Suppressor macrophage treated with lipopolysaccharide for 4 hours (primary cell): Measurements from ENCODE around the gene C7orf57.

ENCODE experiments used
- DNase-seq: peaks from one replicate; pipeline ENCODE4 v3.0.0-alpha.2; 2020

The C7orf57 gene

DNA sequence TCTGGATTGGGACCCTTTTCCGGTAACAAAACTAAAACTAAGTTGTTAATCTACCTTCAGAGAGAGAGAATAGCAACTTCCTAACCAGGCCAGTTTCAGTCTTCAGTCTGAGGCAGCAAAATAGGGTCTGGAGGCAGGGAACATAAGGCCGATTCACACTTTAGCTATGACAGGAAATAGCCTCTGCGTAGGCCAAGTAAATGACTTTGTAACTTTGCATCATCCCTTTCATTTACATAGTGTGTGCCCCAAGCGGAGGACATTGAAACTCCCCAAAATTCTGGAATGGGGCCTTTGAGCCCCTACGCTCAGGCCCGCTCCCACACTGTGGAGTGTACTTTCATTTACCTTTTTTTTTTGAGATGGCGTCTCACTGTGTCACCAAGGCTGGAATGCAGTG lies 52.0 kb downstream of the C7orf57 start:
- peak; percentile 86 for DNase-seq

DNA sequence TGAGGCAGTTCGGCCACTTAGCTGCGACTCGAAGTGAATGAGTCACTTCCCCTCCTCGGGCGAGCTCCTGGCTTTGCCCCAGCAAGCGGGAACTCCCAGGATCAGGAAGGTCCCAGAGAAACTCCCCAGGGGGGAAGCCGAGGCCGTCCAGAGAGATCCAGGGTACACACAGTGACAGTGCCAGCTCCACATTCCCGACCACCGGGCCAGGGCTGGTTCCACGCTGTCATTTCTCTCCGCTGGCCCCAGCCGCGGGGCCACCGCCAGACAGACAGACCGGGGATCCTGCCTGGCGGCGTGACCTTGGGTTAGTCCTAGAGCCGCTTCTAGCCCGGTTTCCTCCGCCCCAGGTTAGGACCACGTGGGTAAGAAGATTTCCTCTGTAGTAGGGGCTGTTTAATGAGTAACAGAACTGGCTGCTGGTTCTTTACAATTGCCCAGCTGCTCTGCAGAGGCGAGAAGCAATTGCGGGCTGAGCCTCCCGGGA lies 53.3 kb downstream of the C7orf57 start:
- peak; percentile 91 for DNase-seq

DNA sequence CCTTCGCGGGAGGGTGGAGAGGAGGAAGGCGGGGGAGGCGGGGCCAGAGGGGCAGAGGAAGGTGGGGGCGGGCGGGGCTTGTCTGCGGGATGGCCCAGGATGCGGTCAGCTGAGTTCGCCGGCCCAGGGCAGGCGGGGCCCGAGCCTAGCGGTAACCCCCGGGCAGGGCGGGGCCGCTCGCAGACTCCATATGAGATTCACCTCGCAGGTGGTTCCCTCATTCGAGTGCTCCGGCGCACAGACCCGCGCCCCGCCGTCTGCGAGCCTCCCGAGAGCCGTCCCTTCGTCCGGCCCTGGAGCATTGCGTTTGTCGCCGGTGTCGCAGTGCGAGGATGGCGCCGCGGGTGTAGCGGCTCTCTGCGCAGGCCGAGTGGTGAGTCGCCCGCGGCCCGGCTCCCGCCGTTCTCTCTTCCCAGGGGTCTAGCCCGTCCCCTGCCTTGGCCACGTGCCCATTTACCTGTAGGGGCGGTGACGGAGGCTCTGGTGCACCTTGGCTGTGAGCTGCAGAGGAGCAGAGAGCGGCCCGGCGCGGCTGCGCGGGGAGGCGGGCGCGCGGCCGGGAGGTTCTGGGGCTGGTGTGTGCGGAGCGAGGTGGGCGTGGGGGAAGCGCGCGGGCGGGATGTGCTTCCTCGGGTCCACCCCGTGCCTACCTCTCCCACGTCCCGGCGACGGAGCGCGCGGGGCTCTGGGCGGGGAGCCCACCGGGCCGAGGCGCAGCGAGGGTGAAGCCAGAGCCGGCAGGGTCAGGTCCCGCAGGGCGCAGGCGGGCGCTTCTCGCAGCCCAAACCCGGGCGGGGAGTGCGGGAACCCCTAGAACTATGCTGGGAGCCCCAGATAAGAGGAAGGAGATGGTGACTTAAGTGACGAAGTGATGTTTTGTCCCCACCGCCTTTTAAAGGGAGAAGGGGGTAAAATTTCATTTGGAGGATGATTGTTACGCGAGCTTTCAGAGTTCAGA lies 54.0 kb downstream of the C7orf57 start, which contains the start of gene UPP1:
UPP1 (plus strand) TSS at position 220 of the 958 bp plus-strand sequence. CDS start 5,519 bp downstream, outside the sequence.
- peak; percentile 96 for DNase-seq

DNA sequence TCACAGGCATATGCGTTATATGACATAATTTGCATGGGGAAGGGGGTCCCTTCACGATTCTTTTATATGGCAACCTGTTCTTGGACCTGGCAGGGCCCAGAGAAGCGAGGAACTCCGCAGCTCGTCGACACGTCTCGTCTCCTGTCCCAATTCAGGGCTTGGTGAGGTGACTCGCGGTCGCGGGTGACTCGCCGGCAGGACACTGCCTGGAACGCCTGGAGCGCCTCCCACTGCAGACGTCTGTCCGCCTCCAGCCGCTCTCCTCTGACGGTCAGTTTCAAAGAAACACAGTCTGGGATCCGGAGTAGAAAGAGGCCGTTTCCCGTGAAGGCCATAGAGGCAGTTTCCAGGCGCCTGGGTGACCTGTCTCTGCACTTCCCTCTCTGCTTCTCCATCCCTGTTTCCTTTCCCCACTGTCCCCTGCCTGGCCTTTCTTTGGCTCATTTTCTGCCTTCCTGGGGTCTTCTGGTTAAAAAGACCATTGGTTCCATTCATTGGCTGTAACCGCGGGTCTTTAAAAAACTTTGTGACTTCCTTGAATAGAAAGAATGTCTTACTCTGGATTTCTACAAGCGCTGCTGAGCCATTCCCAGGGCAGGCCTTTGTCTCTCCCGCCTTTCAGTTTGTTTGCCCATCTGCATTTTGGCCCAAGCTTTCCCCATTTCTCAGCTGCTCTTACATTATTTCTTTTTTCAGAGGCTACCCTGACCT lies 54.9 kb downstream of the C7orf57 start:
- peak; percentile 69 for DNase-seq

DNA sequence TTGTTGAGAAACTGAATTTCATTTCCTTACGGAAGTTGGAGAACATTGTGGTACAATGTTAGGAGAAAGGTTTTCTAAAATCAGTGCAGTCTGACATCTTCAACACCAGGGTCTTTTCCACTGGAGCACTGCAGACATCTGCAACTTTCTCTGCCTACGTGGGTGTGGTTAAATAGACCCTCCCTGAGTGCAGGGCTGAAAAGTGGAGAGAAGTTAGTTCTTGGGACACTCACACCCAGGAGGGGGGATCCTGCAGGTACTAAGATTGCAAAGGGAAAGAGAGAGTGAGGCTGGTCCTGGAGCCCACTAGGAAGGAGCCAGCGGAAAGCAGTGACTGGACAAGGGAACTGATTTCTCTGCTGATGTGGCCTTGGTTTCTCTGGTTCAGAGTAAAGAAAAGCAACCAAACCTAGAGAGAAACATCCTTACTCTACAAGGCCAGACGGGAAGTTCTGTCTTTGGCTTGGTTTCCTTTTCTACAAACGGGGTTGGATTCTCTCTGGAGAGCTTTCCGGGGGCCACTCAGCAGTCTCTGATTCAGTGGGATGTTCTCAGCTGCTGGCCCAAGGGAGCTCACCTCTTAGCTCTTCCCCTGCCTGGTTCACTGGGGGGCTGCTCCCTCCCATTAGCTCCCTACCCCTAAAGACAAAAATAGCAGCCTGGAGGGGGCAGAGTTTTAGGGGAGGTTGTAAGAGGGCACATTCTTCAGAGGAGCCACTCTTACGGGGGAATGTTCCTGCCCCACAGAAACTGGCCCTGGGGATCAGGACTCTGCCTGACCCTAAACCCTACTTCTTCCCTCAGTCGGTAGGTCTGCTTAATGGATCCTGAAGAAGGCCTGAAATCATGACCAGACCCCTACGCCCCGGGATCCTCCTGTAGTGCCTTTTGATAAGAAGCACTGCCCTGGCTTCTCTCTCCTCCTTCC lies 56.4 kb downstream of the C7orf57 start:
- no peak for DNase-seq

DNA sequence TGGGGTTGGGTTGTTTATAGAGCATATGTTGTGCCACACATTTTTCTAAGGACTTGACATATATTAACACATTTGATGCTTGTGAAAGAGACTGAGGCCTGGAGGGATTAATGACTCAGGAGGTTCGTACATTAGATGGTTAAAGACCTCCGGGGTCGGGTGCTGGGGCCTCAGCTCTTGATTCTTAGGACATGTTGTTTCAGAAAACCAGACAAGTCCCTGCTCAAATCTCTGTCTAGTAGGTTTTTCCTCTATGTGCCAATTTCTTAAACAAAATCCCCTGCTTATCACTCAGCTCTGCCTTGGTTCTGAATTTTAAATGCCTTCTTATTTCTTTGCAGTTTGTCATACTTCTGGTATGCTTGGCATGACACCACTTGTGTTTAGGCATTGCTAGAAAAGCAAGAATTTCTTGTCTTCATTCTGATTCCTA lies 59.5 kb downstream of the C7orf57 start:
- no peak for DNase-seq

DNA sequence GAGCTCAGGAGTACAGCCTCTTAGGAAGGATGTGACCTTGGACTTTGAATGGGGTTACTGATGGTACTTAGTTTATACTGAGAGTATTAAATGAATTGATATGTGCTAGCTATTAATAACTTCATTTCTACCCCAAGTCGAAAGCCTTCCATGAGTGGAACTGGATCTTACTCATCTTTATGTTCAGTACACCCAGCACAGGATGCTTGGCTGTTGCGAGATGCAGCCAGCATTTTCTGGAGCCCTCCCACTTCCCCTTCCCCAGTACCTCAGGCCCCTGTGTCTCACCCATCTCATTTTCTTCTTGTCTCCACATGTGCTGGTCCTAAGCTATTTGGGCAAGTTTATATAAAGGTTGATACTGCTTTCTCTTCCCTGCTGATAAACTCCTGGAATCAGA lies 60.9 kb downstream of the C7orf57 start:
- DNase-seq = peak; percentile 68

DNA sequence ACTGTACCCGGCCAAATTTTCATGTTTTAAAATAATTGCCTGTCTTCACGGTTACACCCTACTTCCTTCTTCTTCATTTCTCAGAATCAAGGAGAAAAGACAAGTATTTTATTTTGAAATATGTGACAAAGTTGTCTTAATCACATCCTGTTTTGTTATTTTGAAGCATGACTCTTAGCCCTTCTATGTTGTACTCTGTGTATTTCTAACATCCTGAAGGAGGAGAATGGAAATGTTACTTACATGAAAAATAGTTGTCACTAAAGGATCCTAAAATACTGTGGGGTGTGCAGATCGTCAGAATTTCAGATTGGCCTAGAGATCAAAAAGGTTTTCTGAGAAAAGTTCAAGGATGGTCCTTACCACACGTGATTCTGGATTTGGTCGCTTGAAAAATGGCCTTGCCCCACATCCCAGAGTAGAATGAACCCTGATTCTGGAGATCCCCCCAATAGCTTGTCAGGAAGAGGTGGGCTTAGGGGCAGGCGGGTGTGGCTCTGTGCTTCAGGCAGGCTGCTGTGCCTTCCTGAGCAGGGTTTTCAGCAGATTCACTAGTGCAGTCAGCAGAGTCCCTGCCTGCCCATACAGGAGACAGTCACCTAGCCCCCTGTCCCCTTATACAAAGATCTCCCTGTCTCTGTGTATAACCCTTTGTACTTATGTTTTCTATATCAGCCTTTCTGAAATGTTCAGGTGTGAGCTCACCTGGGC lies 62.3 kb downstream of the C7orf57 start:
- DNase-seq = peak; percentile 69

DNA sequence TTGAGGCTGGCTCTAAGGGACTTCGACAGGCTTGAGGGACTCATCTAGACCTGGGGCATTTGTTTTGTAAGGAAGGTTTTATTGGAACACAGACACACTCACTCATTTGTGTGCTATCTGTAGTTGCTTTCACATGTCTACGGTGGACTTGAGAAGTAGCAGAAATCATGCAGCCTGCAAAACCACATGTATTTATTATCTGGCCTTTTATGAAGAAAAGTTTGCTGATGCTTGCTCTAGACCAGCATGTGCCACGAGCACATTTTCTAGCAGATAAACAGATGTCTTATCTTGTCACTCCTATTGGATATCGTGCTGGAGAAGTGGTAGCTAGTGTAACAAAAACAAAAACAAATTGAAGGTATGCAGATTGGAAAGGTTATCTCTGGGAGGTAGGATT lies 63.5 kb downstream of the C7orf57 start:
- no peak for DNase-seq

DNA sequence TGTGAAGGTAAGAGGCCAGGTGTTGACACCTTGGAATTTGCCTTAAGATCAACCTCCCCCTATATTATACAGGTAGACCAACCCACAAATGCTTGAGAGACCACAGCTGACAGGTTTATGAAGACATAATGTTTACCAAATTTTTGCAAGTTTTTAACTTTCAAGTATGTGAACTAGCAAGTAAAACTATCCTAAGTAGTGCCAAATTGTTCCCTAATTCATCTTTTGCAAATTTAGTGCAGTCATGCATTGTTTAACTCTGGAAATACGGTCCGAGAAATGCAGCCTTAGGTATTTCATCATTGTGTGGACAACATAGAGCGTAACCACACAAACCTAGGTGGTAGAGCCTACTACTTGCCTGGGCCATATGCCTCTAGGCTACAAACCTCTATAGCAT lies 64.4 kb downstream of the C7orf57 start:
- DNase-seq = no peak

DNA sequence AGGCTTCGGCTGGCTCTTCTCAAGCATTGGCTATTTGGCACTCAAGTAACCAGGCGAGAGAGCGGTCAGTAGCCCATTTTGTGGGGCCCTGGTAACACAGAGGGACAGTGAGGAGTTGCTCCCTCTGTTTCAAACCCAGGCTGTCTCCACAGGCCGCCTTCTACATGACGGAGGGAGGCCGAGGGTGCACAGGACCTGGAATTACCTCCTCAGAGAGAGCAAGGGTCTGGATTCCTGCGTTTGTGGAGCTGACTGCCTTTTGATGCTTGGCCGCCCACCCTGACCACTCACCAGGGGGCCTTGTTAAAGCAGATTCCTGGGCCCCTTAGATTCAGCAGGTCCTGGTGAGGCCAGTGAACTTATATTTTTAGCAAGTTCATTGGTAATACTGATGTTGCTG lies 66.0 kb downstream of the C7orf57 start:
- no peak for DNase-seq

DNA sequence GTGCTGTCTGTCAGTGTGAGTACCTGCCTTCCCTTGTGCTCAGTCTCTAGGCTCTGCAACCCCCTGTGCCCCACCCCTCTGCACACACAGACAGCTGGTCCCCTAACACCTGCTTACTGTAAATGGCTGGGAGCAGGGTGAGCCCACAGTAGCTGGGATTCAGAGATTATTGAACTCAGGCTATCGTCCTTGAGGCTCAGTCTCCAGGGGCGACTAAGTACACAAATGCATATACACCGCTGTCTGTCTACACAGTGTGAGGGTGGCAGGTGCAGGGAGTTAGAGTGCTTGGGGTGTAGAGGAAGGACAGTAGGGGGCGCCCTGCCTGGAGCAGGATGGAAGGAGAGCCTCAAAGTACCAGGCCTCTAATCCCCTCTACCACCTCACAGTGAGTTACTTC lies 66.6 kb downstream of the C7orf57 start:
- peak; percentile 33 for DNase-seq

DNA sequence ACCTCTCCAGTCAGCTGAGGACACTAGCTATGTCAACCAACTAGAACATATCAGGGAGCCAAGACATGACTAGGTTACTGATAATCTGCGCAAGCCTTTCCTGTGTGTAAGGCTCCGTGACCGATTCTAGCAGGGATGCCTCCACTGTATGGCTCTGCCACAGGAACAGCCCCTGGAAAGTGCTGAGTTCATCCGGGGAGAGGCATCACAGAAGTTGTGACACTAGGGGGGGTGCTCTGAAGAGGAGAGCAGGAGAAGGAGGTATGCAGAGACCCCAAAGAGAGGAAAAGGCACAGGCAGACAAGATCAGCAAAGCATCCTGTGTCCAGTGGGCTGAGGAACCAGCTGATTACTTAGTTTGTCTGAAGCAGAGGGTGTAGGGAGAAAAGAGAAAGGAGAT lies 67.2 kb downstream of the C7orf57 start:
- no peak for DNase-seq

DNA sequence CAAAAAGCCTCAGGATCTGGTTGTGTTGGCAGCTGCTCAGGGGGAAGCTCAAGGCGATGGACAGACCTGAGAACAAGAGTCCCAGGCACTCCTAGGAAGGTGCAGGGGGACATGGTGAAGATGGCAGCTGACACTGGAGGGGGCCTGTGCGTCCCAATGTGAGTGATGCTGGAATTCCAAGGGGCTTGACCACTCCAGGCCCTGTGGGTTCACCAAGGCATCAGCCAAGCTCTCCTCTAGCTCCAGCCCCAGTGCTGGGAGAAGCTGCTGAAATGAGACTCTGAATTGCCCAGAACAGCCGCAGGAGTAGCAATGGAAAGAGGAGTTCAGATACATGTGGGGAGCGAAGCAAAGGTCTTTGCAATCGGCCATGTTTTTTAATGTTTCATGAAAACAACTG lies 69.7 kb downstream of the C7orf57 start:
- no peak for DNase-seq

DNA sequence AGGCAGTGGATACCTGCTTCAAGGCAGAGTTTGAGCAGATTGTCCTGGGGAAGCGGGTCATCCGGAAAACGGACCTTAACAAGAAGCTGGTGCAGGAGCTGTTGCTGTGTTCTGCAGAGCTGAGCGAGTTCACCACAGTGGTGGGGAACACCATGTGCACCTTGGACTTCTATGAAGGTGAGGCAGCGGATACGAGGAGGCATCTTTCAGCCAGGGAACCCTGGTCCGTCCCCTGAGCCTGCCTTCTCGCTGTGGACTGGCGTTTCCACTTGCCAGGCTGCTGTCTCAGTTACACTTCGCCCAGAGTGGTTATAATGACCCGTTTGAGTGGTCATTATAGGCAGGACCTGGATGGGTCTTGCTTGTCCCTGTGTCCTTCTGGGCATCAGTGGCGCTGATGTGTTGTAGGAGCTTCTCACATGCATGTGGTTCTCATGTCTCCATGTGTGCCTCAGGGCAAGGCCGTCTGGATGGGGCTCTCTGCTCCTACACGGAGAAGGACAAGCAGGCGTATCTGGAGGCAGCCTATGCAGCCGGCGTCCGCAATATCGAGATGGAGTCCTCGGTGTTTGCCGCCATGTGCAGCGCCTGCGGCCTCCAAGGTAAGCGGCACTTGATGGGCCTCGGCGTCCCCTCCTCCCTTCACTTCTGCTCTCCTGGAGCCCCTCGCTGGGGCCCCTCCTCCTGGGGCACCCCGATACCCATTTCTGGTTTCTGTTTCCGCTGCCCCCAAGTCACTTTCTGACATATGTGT lies 71.7 kb downstream of the C7orf57 start:
- DNase-seq = no peak

DNA sequence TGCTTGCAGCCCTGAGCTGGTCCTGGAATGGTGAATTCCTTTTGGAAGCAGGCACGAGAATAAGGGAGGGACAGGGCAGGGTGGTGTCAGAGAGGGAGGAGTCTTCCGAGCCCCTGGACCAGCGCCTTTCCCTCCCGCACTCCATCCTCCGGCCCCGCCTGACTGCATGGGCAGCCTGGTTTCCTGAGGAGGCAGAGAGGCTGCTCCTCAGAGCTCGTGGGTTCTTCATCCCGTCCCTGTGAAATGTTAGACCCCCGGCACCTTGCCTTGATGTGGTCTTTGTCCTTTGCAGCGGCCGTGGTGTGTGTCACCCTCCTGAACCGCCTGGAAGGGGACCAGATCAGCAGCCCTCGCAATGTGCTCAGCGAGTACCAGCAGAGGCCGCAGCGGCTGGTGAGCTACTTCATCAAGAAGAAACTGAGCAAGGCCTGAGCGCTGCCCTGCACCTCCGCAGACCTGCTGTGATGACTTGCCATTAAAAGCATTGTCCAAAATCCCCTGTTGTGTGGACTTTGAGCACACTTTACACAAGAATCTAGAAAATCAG lies 72.7 kb downstream of the C7orf57 start:
- no peak for DNase-seq

DNA sequence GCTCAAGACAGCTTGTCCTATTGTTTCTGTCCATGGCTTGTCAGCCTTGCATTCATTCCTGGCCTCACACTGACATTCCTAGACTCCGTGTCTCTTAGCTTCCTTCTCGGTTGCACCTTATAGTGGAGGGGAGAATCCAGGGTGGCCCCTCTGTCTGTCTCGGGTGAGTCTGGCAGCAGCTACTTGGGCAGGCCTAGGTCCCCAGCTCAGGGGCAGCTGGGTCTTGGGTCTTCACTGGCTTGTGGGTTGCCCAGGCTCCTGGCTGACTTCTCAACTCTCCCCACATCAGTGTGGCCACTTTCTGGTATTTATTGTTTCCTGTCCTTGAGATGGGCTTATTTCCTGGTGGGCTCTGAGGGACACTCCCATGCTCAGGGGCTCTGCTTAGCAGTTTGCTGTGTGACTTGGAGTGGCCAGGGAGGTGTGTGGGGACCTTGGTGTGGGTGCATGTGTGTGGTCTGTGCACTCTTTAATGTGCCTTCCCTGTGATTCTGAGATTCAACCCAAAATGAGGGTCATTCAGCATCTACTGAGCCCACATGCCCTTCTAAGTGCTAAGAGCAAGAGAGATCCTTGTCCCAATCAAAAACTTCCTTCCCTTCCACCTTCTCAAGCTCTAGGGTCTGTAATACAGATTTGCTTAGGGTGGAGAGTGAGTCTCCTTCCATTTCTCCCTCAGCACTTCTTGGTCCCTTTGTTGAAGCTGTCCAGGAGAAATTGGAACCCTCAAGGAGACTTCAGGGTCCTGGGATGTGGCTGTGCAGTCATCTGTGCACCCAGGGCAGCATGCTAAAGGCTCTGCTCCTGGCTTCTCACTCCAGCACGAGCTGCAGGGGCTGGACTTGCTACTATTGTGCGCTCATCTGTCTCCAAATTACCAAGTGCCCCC lies 73.9 kb downstream of the C7orf57 start:
- DNase-seq = no peak

DNA sequence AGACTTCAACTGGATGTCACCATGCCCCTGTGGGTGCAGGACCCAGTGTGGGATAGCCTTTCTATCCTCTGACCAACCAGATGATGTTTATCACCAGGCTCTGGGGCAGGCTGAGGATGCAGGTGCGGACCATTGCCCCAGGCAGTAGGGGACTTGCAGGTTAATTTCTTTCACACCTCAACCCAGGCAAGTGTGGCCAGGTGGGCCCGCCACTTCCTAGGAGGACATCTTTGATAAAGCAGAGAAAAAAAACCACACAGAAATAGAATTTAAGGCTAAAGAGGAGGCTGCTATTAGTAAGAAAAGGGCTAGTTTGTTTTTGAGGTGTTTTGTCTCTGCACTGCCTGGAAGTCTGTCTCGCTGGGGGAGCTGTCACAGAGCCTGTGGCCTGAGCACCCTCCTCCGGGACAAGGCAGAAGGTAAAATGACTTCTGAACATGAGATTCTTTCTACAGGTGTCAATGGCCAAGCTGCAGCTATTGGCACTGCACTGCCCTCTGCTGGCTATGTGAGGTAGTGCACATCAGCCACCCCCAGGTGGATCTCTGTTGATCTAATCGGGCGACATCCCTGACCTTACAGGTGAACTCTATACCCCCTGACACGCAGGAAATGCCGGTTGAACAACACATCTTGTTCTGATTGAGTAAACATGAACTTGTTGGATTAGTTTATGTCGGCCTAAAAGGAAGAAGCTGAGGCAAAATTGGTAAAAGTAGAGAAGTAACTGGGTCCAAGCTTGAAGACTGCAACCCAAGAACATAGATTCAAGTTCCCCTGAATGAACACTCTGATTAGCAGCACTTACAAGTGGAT lies 74.7 kb downstream of the C7orf57 start:
- peak; percentile 64 for DNase-seq

DNA sequence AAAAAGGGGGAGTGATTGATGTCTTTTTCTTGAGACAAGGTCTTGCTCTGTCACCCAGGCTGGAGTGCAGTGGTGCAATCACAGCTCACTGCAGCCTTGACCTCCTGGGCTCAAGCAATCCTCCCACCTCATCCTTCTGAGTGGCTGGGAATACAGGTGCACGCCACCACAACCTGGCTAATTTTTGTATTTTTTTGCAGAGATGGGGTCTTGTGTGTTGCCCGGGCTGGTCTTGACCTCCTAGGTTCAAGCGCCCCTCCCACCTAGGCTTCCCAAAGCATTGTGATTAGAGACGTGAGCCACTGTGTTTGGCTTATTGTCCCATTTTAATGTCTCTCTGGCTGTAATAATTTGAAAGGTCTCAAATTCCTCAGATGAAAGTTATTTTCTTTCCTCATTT lies 75.5 kb downstream of the C7orf57 start:
- no peak for DNase-seq
